ENCODE data around the gene PLOD1. TPM values are rescaled to one million over a fixed set of nuclear protein-coding genes. Genes with fewer than 3 reads are reported as not detected.

PLOD1 gene
- total and polyA plus RNA-seq, 10 of the 15 experiments (the other 5 are each of a cell fraction or from before 2014, with no cell fraction given): 10.6 to 42.6 (median 29.3) TPM

GRCh38 chr1:11885916-11886315 lies 48.6 kb upstream of the PLOD1 start:
- ChIA-PET POLR2A (no interaction called here), SMC1A (ENCODE audit: uncharacterized antibody, unreplicated experiment) (no interaction called here), RAD21 (ENCODE audit: unreplicated experiment) (no interaction called here), CTCF (no interaction called here)
- no TSS peak for BruUV-seq (replicated peaks)
- H2AFZ ChIP-seq (ENCODE audit: control insufficient read depth, low read depth, low read length): no peak overlapping the region
- no peaks in the 10 kb centered on the region; a peak in 1 of 4 replicates for H3K27me3 ChIP-seq (replicated peaks in 1 of 2; ENCODE audit: control insufficient read depth in 2 of 2, insufficient read depth in 2 of 2, low read length in 1 of 2)
- H3K4me2 ChIP-seq (ENCODE audit: control insufficient read depth, insufficient read depth): no peak overlapping the region
- H3K9ac ChIP-seq (ENCODE audit: control insufficient read depth, insufficient read depth, low read length): no peak overlapping the region
- H3K9me3 ChIP-seq (replicated peaks; ENCODE audit: control insufficient read depth, insufficient read depth, low read length): no peaks in the 10 kb centered on the region
- no peaks in the 10 kb centered on the region for H3K36me3 ChIP-seq (ENCODE audit: control insufficient read depth in 2 of 2, insufficient read depth in 2 of 2, low read length in 1 of 2)
- no peaks in the 10 kb centered on the region for H3K79me2 ChIP-seq (ENCODE audit: control insufficient read depth, insufficient read depth, low read length)
- in situ Hi-C loops (cut with MboI): no loop called here
- ATAC-seq (no peak), FAIRE-seq (no peak), DNase-seq (ENCODE audit: low read depth, low spot score) (no peak)
- 37% methylated on average over 6 of the region's 6 CpGs for WGBS (ENCODE audit: insufficient coverage, insufficient replicate concordance, low lambda C conversion rate, missing lambda C conversion rate)
- intact Hi-C loops (cut with micrococcal nuclease; ENCODE audit: unreplicated experiment): no loop called here
- no peak overlapping the region for H3K4me3 ChIP-seq
- no peak overlapping the region for H3K27ac ChIP-seq (ENCODE audit: control insufficient read depth, insufficient read depth)
- no peaks in the 10 kb centered on the region for H3K4me1 ChIP-seq (ENCODE audit: control insufficient read depth, insufficient read depth, low read length)
- H4K20me1 ChIP-seq (ENCODE audit: control insufficient read depth, insufficient read depth): no peaks in the 10 kb centered on the region
- TF ChIP-seq CBX5 (IDR thresholded peaks at IDR 0.05; ENCODE audit: low read depth) (no peak), EZH2 (IDR thresholded peaks at IDR 0.05; ENCODE audit: borderline replicate concordance, control insufficient read depth, low read depth, low read length) (no peak), SUZ12 (IDR thresholded peaks at IDR 0.05; ENCODE audit: unreplicated experiment) (no peak), BMI1 (IDR thresholded peaks at IDR 0.05; ENCODE audit: borderline replicate concordance) (no peak), MEF2B (IDR thresholded peaks at IDR 0.05; ENCODE audit: partially characterized antibody, poor library complexity, severe bottlenecking) (no peak), SMAD1 (IDR thresholded peaks at IDR 0.05; ENCODE audit: low read depth, partially characterized antibody) (no peak), MXI1 (IDR thresholded peaks at IDR 0.05; ENCODE audit: low read depth, low read length) (no peak), ZNF622 (IDR thresholded peaks at IDR 0.05) (no peak), PRDM15 (CRISPR knock-in tag; IDR thresholded peaks at IDR 0.05) (no peak), ZBTB4 (CRISPR knock-in tag; IDR thresholded peaks at IDR 0.05) (no peak), REST (IDR thresholded peaks at IDR 0.05; ENCODE audit: low read depth, low read length) (no peak), MLLT1 (IDR thresholded peaks at IDR 0.05) (no peak)

Data from GM12878 (cell line).